A549 (cell line): ENCODE results near the gene TRIM50. TPM values are rescaled to one million over a fixed set of nuclear protein-coding genes. Genes with fewer than 3 reads are reported as not detected.

ENCODE experiments used
- ATAC-seq, 2 experiments: fragments of 200-7000 bp in 1 of 2; fragments of >200 bp in 1 of 2; cut with Nextera tagmentation in 1 of 2; cut with Tn5 transposase in 1 of 2; 3 replicates each; pipeline versions ENCODE4 v1.8.0 to v1.9.1; 2018 to 2020; ENCODE audit warnings: mild to moderate bottlenecking in 1 of 2, moderate library complexity in 1 of 2
- CTCF ChIA-PET: fragments of 300-600 bp; sonication (Branson Sonifier 250); formaldehyde crosslinking; extraction: SDS; loops from one replicate; lab custom pipeline; 2021; ENCODE audit warnings: antibody characterized with exemption, inconsistent platforms; lab: Yijun Ruan, JAX
- POLR2A ChIA-PET: fragments of 350-600 bp; formaldehyde crosslinking; extraction: SDS; loops from one replicate; lab custom pipeline; 2021; ENCODE audit warnings: antibody characterized with exemption, inconsistent platforms; lab: Yijun Ruan, JAX
- DNase-seq, 2 experiments: peaks; one replicate each; pipeline versions ENCODE4 v3.0.0 to v3.0.0-alpha.2; 2011 to 2016; ENCODE audit warnings: low read depth in 1 of 2, low spot score in 1 of 2
- FAIRE-seq: peaks from 2 replicates; lab custom pipeline; 2011; peaks lifted over from hg19 to GRCh38; lab: Jason Lieb, UNC
- H3K27ac ChIP-seq, 2 experiments: fragments of >200 bp; sonication (Bioruptor Twin); formaldehyde crosslinking; 3 replicates each; pipeline ENCODE4 v1.5.1; 2016 to 2017
- H3K4me1 ChIP-seq: fragments of >200 bp; sonication (Bioruptor Twin); formaldehyde crosslinking; 3 replicates; pipeline ENCODE4 v1.6.1; 2016
- H3K4me2 ChIP-seq: fragments of >200 bp; sonication (Bioruptor Twin); formaldehyde crosslinking; 3 replicates; pipeline ENCODE4 v1.6.1; 2016
- H3K4me3 ChIP-seq: fragments of >200 bp; sonication (Bioruptor Twin); formaldehyde crosslinking; 3 replicates; pipeline ENCODE4 v1.5.1; 2016
- H3K9me3 ChIP-seq: fragments of >200 bp; sonication (Bioruptor Twin); formaldehyde crosslinking; 3 replicates; pipeline ENCODE4 v1.6.1; 2016
- BHLHE40 ChIP-seq: IDR thresholded peaks from 2 replicates; pipeline ENCODE4 v1.6.1; 2012; ENCODE audit warnings: low read depth, low read length, inconsistent platforms
- CBX2 ChIP-seq: fragments of 200-600 bp; sonication (generic); IDR thresholded peaks from 2 replicates; pipeline ENCODE4 v1.6.1; 2016; ENCODE audit warnings: low read depth, mild to moderate bottlenecking, borderline replicate concordance
- CHD4 ChIP-seq: fragments of 200-600 bp; sonication (generic); IDR thresholded peaks from 2 replicates; pipeline ENCODE4 v1.6.1; 2016; ENCODE audit warnings: antibody characterized with exemption, mild to moderate bottlenecking, borderline replicate concordance
- ESRRA ChIP-seq: fragments of 150-350 bp; IDR thresholded peaks from 2 replicates; pipeline ENCODE4 v1.6.1; 2014; ENCODE audit warnings: mild to moderate bottlenecking, low read length, borderline replicate concordance
- FOSB ChIP-seq: fragments of 250-450 bp; sonication (Bioruptor Pico); IDR thresholded peaks from 2 replicates; pipeline ENCODE4 v1.5.0; 2020; ENCODE audit warnings: mild to moderate bottlenecking, moderate library complexity
- GATA3 ChIP-seq: IDR thresholded peaks from 2 replicates; pipeline ENCODE4 v1.6.1; 2012; ENCODE audit warnings: borderline replicate concordance
- HMGXB4 ChIP-seq: fragments of 250-450 bp; sonication (Bioruptor Pico); IDR thresholded peaks from 2 replicates; pipeline ENCODE4 v1.5.0; 2021; ENCODE audit warnings: mild to moderate bottlenecking, moderate library complexity, borderline replicate concordance
- HOXB13 ChIP-seq: fragments of 250-450 bp; sonication (Bioruptor Pico); IDR thresholded peaks from 2 replicates; pipeline ENCODE4 v1.5.0; 2020; ENCODE audit warnings: low read depth, mild to moderate bottlenecking, moderate library complexity
- HOXB5 ChIP-seq: fragments of 250-450 bp; sonication (Bioruptor Pico); IDR thresholded peaks from 2 replicates; pipeline ENCODE4 v1.5.0; 2020; ENCODE audit warnings: mild to moderate bottlenecking, moderate library complexity
- JUN ChIP-seq, 2 experiments: fragments of >200 bp; sonication (Bioruptor Twin); formaldehyde crosslinking; IDR thresholded peaks; 2 replicates in 1 of 2; 3 replicates in 1 of 2; pipeline ENCODE4 v1.6.1; 2016 to 2017
- KDM1A ChIP-seq: fragments of 200-600 bp; sonication (generic); IDR thresholded peaks from 2 replicates; pipeline ENCODE4 v1.6.1; 2016; ENCODE audit warnings: low read depth, mild to moderate bottlenecking
- MAFK ChIP-seq: fragments of 450-650 bp; IDR thresholded peaks from 2 replicates; pipeline ENCODE4 v1.6.1; 2014; ENCODE audit not compliant: partially characterized antibody
- MYC ChIP-seq: IDR thresholded peaks from 2 replicates; pipeline ENCODE4 v1.6.1; 2012; ENCODE audit warnings: mild to moderate bottlenecking, inconsistent platforms, low read length, improper control_type of control experiment, borderline replicate concordance
- NFE2L2 ChIP-seq: fragments of 150-350 bp; conservative IDR thresholded peaks from 2 replicates; pipeline ENCODE4 v1.6.1; 2014; ENCODE audit warnings: low read length
- NPAS2 ChIP-seq: fragments of 250-450 bp; sonication (Bioruptor Pico); IDR thresholded peaks from 2 replicates; pipeline ENCODE4 v1.8.0; 2022; ENCODE audit warnings: mild to moderate bottlenecking, moderate library complexity, borderline replicate concordance
- PBX3 ChIP-seq: IDR thresholded peaks from 2 replicates; pipeline ENCODE4 v1.6.1; 2012
- PHF8 ChIP-seq: fragments of 200-600 bp; sonication (generic); IDR thresholded peaks from 2 replicates; pipeline ENCODE4 v1.6.1; 2016; ENCODE audit warnings: low read depth, mild to moderate bottlenecking, antibody characterized with exemption, moderate library complexity, borderline replicate concordance
- POLR2A ChIP-seq: IDR thresholded peaks from 2 replicates; pipeline ENCODE4 v1.6.1; 2012; ENCODE audit warnings: mild to moderate bottlenecking, low read length
- RAD21 ChIP-seq, 2 experiments: fragments of >200 bp in 1 of 2; sonication (Bioruptor Twin) in 1 of 2; formaldehyde crosslinking in 1 of 2; IDR thresholded peaks in 1 of 2; conservative IDR thresholded peaks in 1 of 2; 2 replicates in 1 of 2; 3 replicates in 1 of 2; pipeline ENCODE4 v1.6.1; 2012 to 2018; ENCODE audit warnings: inconsistent platforms in 1 of 2
- SMC3 ChIP-seq: fragments of >200 bp; sonication (Bioruptor Twin); formaldehyde crosslinking; IDR thresholded peaks from 3 replicates; pipeline ENCODE4 v1.6.1; 2018; ENCODE audit warnings: inconsistent platforms
- SREBF2 ChIP-seq: fragments of 450-650 bp; IDR thresholded peaks from 2 replicates; pipeline ENCODE4 v1.6.1; 2014; ENCODE audit warnings: mild to moderate bottlenecking, moderate library complexity
- ZC3H11A ChIP-seq: fragments of 450-650 bp; IDR thresholded peaks from 2 replicates; pipeline ENCODE4 v1.6.1; 2014; ENCODE audit warnings: antibody characterized with exemption, mild to moderate bottlenecking
- ZNF302 ChIP-seq: fragments of 250-450 bp; sonication (Bioruptor Pico); IDR thresholded peaks from 2 replicates; pipeline ENCODE4 v1.9.0; 2021; ENCODE audit warnings: inconsistent platforms, mild to moderate bottlenecking, moderate library complexity
- ZSCAN20 ChIP-seq: fragments of 250-450 bp; sonication (Bioruptor Pico); IDR thresholded peaks from 2 replicates; pipeline ENCODE4 v1.8.0; 2022; ENCODE audit warnings: mild to moderate bottlenecking, moderate library complexity
- WGBS: methylation state at CpG from one replicate; pipeline ENCODE4 v1.1.6; 2017; ENCODE audit errors: missing lambda C conversion rate; 5-methylcytosine and 5-hydroxymethylcytosine counted together
- polyA plus RNA-seq, 4 experiments: library from polyadenylated mRNA; depleted of rRNA in 3 of 4; stranded (reverse); fragments of >200 nt; fragmentation: RNase III in 1 of 4; extraction: RNeasy Plus Mini Kit Qiagen cat#74134 plus additional on column Dnase treatment in 1 of 4; gene quantifications; 2 replicates in 3 of 4; 3 replicates in 1 of 4; pipeline ENCODE4 v1.2.3, GENCODE V29; 2011 to 2017
- TF ChIP-seq, protein P1 (sequence below): fragments of >200 bp; sonication (Bioruptor Twin); formaldehyde crosslinking; IDR thresholded peaks from 3 replicates; pipeline ENCODE4 v1.6.1; 2016

TRIM50 gene
- polyA plus RNA-seq, 2 of the 4 experiments (the other 2 are of a cell fraction), result not detected

- no peak for FAIRE-seq
- 71% methylated on average over 11 of the region's 11 CpGs for WGBS
- no peak for TF ChIP-seq ESRRA
- no peak for TF ChIP-seq BHLHE40
- no peak for TF ChIP-seq ZNF302 (CRISPR knock-in tag)
- TF ChIP-seq POLR2A, result no peak
- TF ChIP-seq PBX3, result no peak
- no peak for TF ChIP-seq ZC3H11A
- no peak for TF ChIP-seq HOXB5
- no peak for TF ChIP-seq SREBF2
- no peak for TF ChIP-seq PHF8
- Histone ChIP-seq H3K4me2 (no peak overlapping the region), H3K4me3 (no peak overlapping the region), H3K27ac (no peak overlapping the region), H3K4me1 (no peaks in the 10 kb centered on the region), H3K9me3 (no peaks in the 10 kb centered on the region)
- ATAC-seq, result no peak
- no peak for DNase-seq
- POLR2A ChIA-PET, result no interaction called here
- CTCF ChIA-PET, result no interaction called here
Observed at GRCh38 chr7:73369009-73369408, 41.1 kb upstream of the TRIM50 start.

GRCh38 chr7:73366990-73367389, 39.1 kb upstream of the TRIM50 start:
- ChIA-PET POLR2A (no interaction called here), CTCF (interaction anchor here (1.2 to 1.3 kb wide), 2 partner anchors 9 to 19 kb away, joined by 3 read pairs; no protein-coding TSS in a partner anchor)
- no peak for DNase-seq
- ATAC-seq, result no peak
- WGBS, result 79% methylated on average over 10 of the region's 12 CpGs
- Histone ChIP-seq H3K27ac (no peak overlapping the region), H3K9me3 (no peaks in the 10 kb centered on the region), H3K4me1 (no peaks in the 10 kb centered on the region), H3K4me3 (no peak overlapping the region), H3K4me2 (no peak overlapping the region)
- TF ChIP-seq CHD4, result no peak
- no peak for TF ChIP-seq FOSB (CRISPR knock-in tag)
- TF ChIP-seq, protein P1, sequence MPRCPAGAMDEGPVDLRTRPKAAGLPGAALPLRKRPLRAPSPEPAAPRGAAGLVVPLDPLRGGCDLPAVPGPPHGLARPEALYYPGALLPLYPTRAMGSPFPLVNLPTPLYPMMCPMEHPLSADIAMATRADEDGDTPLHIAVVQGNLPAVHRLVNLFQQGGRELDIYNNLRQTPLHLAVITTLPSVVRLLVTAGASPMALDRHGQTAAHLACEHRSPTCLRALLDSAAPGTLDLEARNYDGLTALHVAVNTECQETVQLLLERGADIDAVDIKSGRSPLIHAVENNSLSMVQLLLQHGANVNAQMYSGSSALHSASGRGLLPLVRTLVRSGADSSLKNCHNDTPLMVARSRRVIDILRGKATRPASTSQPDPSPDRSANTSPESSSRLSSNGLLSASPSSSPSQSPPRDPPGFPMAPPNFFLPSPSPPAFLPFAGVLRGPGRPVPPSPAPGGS, result no peak
- TF ChIP-seq MAFK, result no peak
- TF ChIP-seq NFE2L2, result no peak
- TF ChIP-seq RAD21 (conservative IDR thresholded peaks at IDR 0.05 in 1 of 2, IDR thresholded peaks at IDR 0.05 in 1 of 2), result no peak
- TF ChIP-seq ZSCAN20 (CRISPR knock-in tag), result no peak
- TF ChIP-seq JUN (IDR thresholded peaks at IDR 0.05), result no peak
- TF ChIP-seq KDM1A, result no peak
- TF ChIP-seq CBX2, result no peak
- no peak for TF ChIP-seq GATA3
- TF ChIP-seq NPAS2 (CRISPR knock-in tag), result no peak
- no peak for TF ChIP-seq HOXB5
- TF ChIP-seq HOXB13, result no peak
- no peak for TF ChIP-seq ZC3H11A
- FAIRE-seq, result no peak

DNA sequence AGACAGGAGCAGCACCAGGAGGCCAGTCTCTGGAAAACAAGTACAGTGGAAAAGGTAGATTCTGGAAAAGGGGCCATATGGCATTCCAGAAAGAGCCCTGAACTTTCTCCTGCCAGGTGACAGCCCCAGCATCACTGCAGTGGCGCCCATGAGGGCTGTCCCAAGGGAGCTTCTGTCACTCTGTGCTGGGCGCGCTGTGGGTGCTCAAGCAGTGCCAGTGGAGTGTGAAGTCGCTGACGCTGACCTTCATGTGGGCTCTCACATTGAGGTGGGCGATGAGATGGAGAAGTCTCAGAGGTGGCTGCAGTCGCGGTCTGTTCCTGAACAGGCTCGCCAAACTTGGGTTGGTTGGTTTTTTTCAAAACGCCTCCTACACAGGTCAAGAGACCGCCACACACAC, 38.2 kb upstream of the TRIM50 start:
- Histone ChIP-seq H3K9me3 (no peaks in the 10 kb centered on the region), H3K27ac (no peak overlapping the region), H3K4me2 (no peak overlapping the region)
- 75% methylated on average over 11 of the region's 11 CpGs for WGBS
- FAIRE-seq, result no peak
- TF ChIP-seq MYC, result no peak
- no peak for TF ChIP-seq HOXB13
- no peak for TF ChIP-seq SMC3
- TF ChIP-seq, protein P1, result no peak
- no peak for TF ChIP-seq HMGXB4 (CRISPR knock-in tag)
- TF ChIP-seq, all 56 proteins: peak for 0
- ChIA-PET CTCF (interaction anchor here (0.9 to 1.3 kb wide), 2 partner anchors 20 to 23 kb away, joined by 3 read pairs; no protein-coding TSS in a partner anchor), POLR2A (no interaction called here)
- Histone ChIP-seq H3K4me3 (no peak overlapping the region), H3K4me1 (no peaks in the 10 kb centered on the region)
- no peak for ATAC-seq
- no peak for DNase-seq
